GM19035 (cell line): Measurements from ENCODE around the gene MED25.
A peak's percentile ranks its signal among the peaks of the same experiment; 100 is the strongest.

Experiments
- ATAC-seq: cut with Tn5 transposase; IDR thresholded peaks from one replicate; pipeline ENCODE4 v1.9.1; 2021; ENCODE audit not compliant: unreplicated experiment

MED25 gene

GRCh38 chr19:49871349-49871985 is 53.4 kb downstream of the MED25 start:
- no peak for ATAC-seq

- ATAC-seq: no peak
Observed at GRCh38 chr19:49872245-49873128, 54.4 kb downstream of the MED25 start.

- no peak for ATAC-seq
Observed at GRCh38 chr19:49873129-49873521, 55.0 kb downstream of the MED25 start.

- no peak for ATAC-seq
Observed at GRCh38 chr19:49873834-49874233, 55.7 kb downstream of the MED25 start.

- no peak for ATAC-seq
Observed at GRCh38 chr19:49874503-49875157, 56.5 kb downstream of the MED25 start.

- ATAC-seq: no peak
Observed at GRCh38 chr19:49875177-49875576, 57.1 kb downstream of the MED25 start.

- ATAC-seq: no peak
Observed at GRCh38 chr19:49875857-49876421, 57.9 kb downstream of the MED25 start.

GRCh38 chr19:49876422-49877019 is 58.4 kb downstream of the MED25 start:
- peak; percentile 51 for ATAC-seq

GRCh38 chr19:49877020-49877878 is 59.2 kb downstream of the MED25 start, which contains the start of the genes AKT1S1 and TBC1D17:
Gene AKT1S1, minus strand, starts transcription at chr19:49877355. Its CDS starts 4,060 bp downstream, at chr19:49873295.
Gene TBC1D17, plus strand, starts transcription at chr19:49877702. Its CDS starts 22 bp downstream, at chr19:49877724.
- ATAC-seq: peak; percentile 69

GRCh38 chr19:49877879-49878743 is 60.0 kb downstream of the MED25 start:
- ATAC-seq: peak; percentile 46

GRCh38 chr19:49878744-49879070 is 60.6 kb downstream of the MED25 start:
- no peak for ATAC-seq

GRCh38 chr19:49879243-49879963 is 61.3 kb downstream of the MED25 start:
- ATAC-seq: no peak

GRCh38 chr19:49880162-49880869 is 62.2 kb downstream of the MED25 start:
- no peak for ATAC-seq

- ATAC-seq: no peak
Observed at GRCh38 chr19:49881186-49881585, 63.1 kb downstream of the MED25 start.

GRCh38 chr19:49881672-49882394 is 63.7 kb downstream of the MED25 start:
- no peak for ATAC-seq

- ATAC-seq: no peak
Observed at GRCh38 chr19:49882643-49883042, 64.6 kb downstream of the MED25 start.

- no peak for ATAC-seq
Observed at GRCh38 chr19:49883094-49883493, 65.0 kb downstream of the MED25 start.
